HFF-Myc (cell line): ENCODE measurements around the gene PHC2.

Experiments
- DNase-seq: peaks from one replicate; pipeline ENCODE4 v3.0.0-alpha.2; 2011; ENCODE audit warnings: low read depth; ENCODE audit errors: extremely low read depth
- H3K4me3 ChIP-seq: replicated peaks from 2 replicates; pipeline ENCODE4 v1.5.1; 2011; ENCODE audit warnings: low read depth, mild to moderate bottlenecking, control low read depth, low read length
- CTCF ChIP-seq: IDR thresholded peaks from 2 replicates; pipeline ENCODE4 v1.5.1; 2012; ENCODE audit warnings: mild to moderate bottlenecking, low read depth, low read length, control low read depth; ENCODE audit errors: missing control alignments

PHC2 gene

DNA sequence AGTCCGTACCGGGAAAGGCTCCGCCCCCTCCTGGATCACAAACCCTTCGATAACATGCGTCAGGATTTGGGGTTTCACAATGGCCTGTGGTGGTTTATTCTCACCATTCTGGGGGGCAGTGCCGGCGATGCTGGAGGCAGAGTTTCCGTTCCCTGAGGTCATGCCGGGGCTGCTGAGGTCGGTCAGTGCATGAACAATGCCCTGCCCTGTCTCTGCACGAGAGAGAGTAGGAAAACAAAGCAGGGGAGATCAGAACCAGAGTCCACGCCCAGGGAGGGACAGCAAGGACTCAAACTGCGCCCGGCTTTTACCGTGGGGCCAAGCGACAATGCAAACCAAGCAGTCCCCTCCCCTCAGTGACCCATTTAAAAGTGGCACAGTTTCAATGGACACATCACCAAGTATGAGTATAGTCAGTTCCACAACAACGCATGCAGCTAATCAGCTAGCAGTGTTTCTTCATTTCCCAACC, 96.8 kb downstream of the PHC2 start:
- H3K4me3 ChIP-seq, result no peak overlapping the region
- no peak for TF ChIP-seq CTCF

DNA sequence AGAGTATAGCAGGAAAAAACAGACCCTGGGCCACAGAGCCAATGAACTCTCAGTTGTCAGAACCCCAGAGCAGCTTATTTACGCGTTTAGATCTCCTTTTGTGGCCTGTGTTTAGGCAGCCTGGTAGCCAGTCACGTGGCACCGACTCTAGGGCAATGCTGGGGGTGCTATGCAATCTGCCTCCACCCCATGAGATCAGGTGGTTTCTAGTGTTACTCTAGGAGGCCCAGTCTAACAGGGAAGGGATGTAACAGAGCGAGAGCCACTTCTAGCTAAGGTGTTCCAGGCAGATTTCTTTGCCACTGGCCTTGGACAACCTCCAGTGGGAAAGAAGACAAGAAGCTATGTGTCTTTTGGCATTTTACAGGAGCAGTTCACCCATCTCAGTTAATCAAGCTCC, 98.0 kb downstream of the PHC2 start:
- DNase-seq, result no peak
- no peak for TF ChIP-seq CTCF
- no peak overlapping the region for H3K4me3 ChIP-seq

More for the DNA sequence above, 96.8 kb downstream of the PHC2 start:
- DNase-seq, result no peak

DNA sequence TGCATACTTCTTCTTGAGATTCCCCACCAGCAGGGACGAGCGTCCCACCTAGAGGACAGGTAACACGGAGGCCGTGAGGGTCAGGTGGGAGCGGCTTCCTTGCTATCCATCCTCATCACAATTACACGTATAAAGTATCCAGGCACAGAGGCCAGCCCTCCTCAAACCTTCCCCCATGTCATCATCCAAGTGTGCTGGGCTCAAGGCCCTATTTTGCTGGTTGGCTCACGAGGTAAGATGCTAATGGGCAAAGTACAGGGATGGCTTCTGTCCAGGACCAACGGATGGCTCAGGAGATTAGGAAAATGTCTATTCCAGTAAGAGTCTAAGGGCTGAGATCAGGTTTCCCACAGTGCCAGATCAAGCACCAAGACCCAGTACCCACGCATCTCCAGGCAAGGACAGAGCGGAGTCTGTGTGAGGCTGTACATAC, 98.5 kb downstream of the PHC2 start:
- TF ChIP-seq CTCF, result no peak
- no peak for DNase-seq
- no peak overlapping the region for H3K4me3 ChIP-seq

DNA sequence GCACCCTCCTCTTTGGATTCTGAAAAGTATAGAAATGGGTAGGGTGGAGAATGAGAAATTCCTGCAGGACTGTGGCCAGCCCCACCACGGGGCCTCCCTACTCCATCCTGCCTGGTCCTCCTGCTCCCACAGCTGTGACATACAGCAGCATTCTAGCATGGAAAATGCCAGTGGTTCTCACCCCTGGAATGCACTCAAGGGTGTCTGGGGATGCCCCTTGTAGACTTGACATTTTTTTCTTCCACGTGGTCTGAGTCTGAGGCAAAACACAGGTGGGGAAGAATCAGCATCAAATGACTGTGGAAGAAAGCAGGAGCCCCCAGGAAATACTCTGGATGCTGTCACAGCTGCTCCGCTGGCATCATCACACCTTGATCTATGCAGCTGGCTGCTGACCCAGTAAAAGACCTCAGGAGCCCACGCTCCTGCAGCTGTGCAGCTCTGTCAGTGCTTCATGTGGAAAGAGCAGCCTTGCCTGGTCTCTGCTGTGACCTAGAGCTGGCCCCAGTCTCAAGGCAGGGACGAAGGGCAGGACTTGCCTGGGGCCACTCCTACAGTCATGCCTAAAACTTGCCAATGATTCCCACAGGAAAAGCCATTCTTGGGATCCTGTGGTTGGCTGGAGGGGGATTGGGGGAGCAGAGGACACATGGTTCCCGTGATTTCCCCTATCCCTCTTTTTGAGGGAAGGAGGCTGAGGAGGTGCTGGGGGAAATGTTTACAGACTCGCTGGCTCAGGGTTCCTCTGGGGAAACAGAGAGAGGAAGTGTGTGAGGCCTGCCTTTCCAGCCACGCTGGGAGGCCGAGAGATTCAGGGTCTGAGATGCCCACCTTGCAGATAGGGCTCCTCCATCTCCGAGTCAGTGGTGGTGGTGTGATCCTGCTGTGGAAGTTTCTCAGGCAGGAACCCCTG, 99.2 kb downstream of the PHC2 start:
- TF ChIP-seq CTCF, result no peak
- no peak overlapping the region for H3K4me3 ChIP-seq
- no peak for DNase-seq

GRCh38 chr1:33330906-33331305, 100.0 kb downstream of the PHC2 start:
- no peak for DNase-seq
- TF ChIP-seq CTCF, result no peak
- no peak overlapping the region for H3K4me3 ChIP-seq

DNA sequence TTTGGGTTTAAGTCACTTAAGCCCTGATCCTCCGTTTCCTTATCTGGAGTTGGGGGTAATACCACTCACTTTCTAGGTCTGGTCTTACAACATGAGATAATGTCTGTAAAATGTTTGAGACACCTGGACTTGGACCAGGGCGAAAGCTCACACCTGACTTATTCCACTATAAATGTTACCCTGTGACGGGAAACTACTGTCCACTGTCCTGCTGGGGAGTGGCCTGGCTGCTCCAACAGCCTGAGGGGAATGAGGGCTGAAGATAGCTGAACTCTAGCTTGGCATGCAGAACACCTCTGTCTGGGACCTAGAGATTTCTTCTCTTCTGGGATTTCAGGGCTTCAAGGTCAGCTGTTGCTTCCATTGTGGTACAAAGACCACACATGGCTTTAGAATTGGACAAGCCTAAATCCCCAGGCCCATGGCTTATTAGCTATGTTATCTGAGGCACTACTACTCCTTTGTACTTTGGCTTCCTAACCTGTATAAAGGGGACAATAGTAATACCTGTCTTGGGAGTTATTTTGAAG, 100.5 kb downstream of the PHC2 start:
- DNase-seq, result no peak
- TF ChIP-seq CTCF, result no peak
- H3K4me3 ChIP-seq, result no peak overlapping the region
